PFSK-1 (cell line): ENCODE measurements around the gene KBTBD3.
A peak's percentile ranks its signal among the peaks of the same experiment; 100 is the strongest.

Experiments
- FOXP2 ChIP-seq: optimal IDR thresholded peaks from 2 replicates; pipeline ENCODE3; 2011; ENCODE audit warnings: borderline replicate concordance, control low read depth, inconsistent platforms; ENCODE audit not compliant: insufficient read depth; ENCODE audit errors: extremely low read length, extremely low read depth
- POLR2AphosphoS5 ChIP-seq: IDR thresholded peaks from 2 replicates; pipeline ENCODE4 v1.6.1; 2012; ENCODE audit warnings: low read depth, mild to moderate bottlenecking, control low read depth, low read length, moderate library complexity
- REST ChIP-seq, 2 experiments: IDR thresholded peaks; 2 replicates each; pipeline versions ENCODE4 v1.6.1 to v1.8.0; 2011 to 2012; ENCODE audit warnings: low read depth in 2 of 2, low read length in 2 of 2, control low read depth in 1 of 2, inconsistent platforms in 1 of 2, mild to moderate bottlenecking in 1 of 2, moderate library complexity in 1 of 2; ENCODE audit not compliant: insufficient read depth in 1 of 2
- SIN3A ChIP-seq: IDR thresholded peaks from 2 replicates; pipeline ENCODE4 v1.6.1; 2012; ENCODE audit warnings: mild to moderate bottlenecking, low read length, moderate library complexity, borderline replicate concordance; ENCODE audit not compliant: insufficient read depth
- TAF1 ChIP-seq: IDR thresholded peaks from 2 replicates; pipeline ENCODE4 v1.6.1; 2012; ENCODE audit warnings: low read length, control low read depth, borderline replicate concordance; ENCODE audit not compliant: insufficient read depth

KBTBD3 gene

GRCh38 chr11:106077609-106078455, 685 bp upstream of the KBTBD3 start, which contains the start of gene AASDHPPT:
Gene AASDHPPT (plus strand): TSS chr11:106077662. CDS start chr11:106077711, 49 bp downstream.
- TF ChIP-seq TAF1: peak; percentile 56; the same call in 1 of the 2 replicates
- TF ChIP-seq SIN3A: peak; percentile 67; the same call in 1 of the 2 replicates
- peak; percentile 85 for TF ChIP-seq POLR2AphosphoS5
- TF ChIP-seq FOXP2: no peak
- 0 out of 4 replicates have a peak, but pooled peaks of 1 of the 2 experiments have one; percentile 13 for TF ChIP-seq REST (IDR thresholded peaks at IDR 0.05; ENCODE audit: insufficient read depth in 1 of 2, low read depth in 2 of 2, low read length in 2 of 2)

DNA sequence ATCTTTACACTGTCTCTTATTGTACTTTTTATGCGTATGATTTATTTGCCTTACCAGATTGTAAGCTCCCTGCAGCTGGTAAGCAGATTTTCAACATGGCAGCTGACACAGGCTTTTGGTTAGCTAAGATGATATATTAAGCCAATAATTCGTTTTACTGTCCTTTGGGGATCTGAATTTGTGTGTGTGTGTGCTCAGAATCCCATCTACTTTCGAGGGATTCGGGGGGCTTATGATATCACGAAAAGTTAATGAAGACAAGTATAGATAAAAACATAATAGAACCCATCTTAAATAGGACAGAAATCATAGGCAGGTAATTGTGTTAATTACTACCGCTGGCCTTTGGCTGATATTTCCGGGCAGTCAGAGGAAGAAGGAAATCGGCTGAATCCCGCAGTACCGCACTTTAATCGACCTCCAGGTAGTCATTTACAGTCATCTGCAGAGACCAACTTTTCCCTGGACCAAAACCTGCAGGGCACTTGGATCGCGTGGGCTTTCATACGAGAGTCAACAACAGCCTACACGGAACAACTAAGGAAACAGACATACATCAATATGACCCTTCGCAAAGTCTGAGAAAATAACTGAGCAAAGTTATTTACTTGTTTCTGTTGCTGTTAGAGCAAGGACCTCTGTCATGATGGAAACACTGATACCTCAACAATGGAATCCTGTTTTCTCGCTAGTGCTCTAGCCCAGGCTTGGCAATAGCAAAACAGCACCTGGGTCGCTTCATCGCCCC, 802 bp downstream of the KBTBD3 start:
- TF ChIP-seq FOXP2 (no peak), POLR2AphosphoS5 (no peak), REST (IDR thresholded peaks at IDR 0.05; ENCODE audit: insufficient read depth in 1 of 2, low read depth in 2 of 2, low read length in 2 of 2) (no peak), TAF1 (no peak), SIN3A (no peak)

GRCh38 chr11:106072804-106073203, 4.3 kb downstream of the KBTBD3 start:
- TF ChIP-seq SIN3A: no peak
- no peak for TF ChIP-seq FOXP2

GRCh38 chr11:106070606-106071005, 6.5 kb downstream of the KBTBD3 start:
- no peak for TF ChIP-seq FOXP2
- no peak for TF ChIP-seq TAF1
- TF ChIP-seq POLR2AphosphoS5: no peak
- TF ChIP-seq REST (IDR thresholded peaks at IDR 0.05; ENCODE audit: insufficient read depth in 1 of 2, low read depth in 2 of 2, low read length in 2 of 2): no peak
- TF ChIP-seq SIN3A: no peak

DNA sequence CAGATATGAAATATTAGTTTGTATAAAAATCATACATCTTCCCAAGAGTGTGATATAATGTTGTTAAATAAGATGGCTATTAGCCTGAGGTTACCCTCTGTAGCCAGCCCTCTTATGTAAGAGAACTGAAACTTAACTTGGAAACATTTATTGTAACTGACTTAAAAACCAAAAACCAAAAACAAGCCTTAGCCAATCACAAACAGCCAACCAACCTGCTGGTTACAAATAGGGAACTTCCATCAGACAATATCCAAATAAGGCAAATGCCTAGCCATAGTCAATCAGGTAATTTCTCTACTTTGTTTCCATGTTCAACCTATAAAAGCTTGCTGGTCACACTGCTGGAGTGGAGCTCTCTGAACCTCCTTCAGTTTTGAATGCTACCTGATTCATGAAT, 14.1 kb downstream of the KBTBD3 start:
- TF ChIP-seq SIN3A (no peak), FOXP2 (no peak), REST (IDR thresholded peaks at IDR 0.05; ENCODE audit: insufficient read depth in 1 of 2, low read depth in 2 of 2, low read length in 2 of 2) (no peak), POLR2AphosphoS5 (no peak), TAF1 (no peak)
